Esophagus muscularis mucosa (tissue), 4 donors: ENCODE results near the gene B4GALNT1. TPM values are rescaled to one million over a fixed set of nuclear protein-coding genes. Genes with fewer than 3 reads are reported as not detected.

Source experiments
- DNase-seq: peaks from one replicate; pipeline ENCODE4 v3.0.0-alpha.2; 2017; ENCODE audit errors: extremely low spot score
- H3K27ac ChIP-seq, 4 donors: fragments of 200-600 bp; sonication (generic); replicated peaks in 1 of 4; 1 replicate in 3 of 4; 2 replicates in 1 of 4; pipeline ENCODE4 v1.5.1; 2016 to 2019; ENCODE audit warnings: mild to moderate bottlenecking in 1 of 4
- H3K27me3 ChIP-seq, 4 donors: fragments of 200-600 bp; sonication (generic); one replicate each; pipeline versions ENCODE4 v1.5.1 to v1.6.0; 2016 to 2019
- H3K36me3 ChIP-seq, 4 donors: fragments of 200-600 bp; sonication (generic); one replicate each; pipeline ENCODE4 v1.5.1; 2016 to 2019
- H3K4me1 ChIP-seq, 4 donors: fragments of 200-600 bp; sonication (generic); one replicate each; pipeline ENCODE4 v1.5.1; 2016 to 2019
- H3K4me3 ChIP-seq, 4 donors: fragments of 200-600 bp; sonication (generic); 1 replicate in 2 of 4; 2 replicates in 2 of 4; pipeline ENCODE4 v1.5.1; 2016 to 2019; ENCODE audit warnings: mild to moderate bottlenecking in 4 of 4, moderate library complexity in 1 of 4
- H3K9me3 ChIP-seq, 4 donors: fragments of 200-600 bp; sonication (generic); 1 replicate in 3 of 4; 2 replicates in 1 of 4; pipeline ENCODE4 v1.5.1; 2016 to 2019
- CTCF ChIP-seq, 3 experiments: fragments of 200-600 bp in 2 of 3; fragments of 450-650 bp in 1 of 3; sonication (generic) in 2 of 3; IDR thresholded peaks; one replicate each; pipeline ENCODE4 v1.5.1; 2017 to 2019; ENCODE audit warnings: antibody characterized with exemption in 3 of 3, mild to moderate bottlenecking in 2 of 3, moderate library complexity in 1 of 3
- EP300 ChIP-seq: sonication (generic); formaldehyde crosslinking; IDR thresholded peaks from one replicate; pipeline ENCODE4 v1.6.1; 2017; ENCODE audit warnings: antibody characterized with exemption
- POLR2A ChIP-seq: fragments of 450-650 bp; IDR thresholded peaks from one replicate; pipeline ENCODE4 v1.6.1; 2017; ENCODE audit warnings: antibody characterized with exemption, moderate library complexity, mild to moderate bottlenecking, low read depth
- POLR2AphosphoS5 ChIP-seq, 2 donors: sonication (generic); formaldehyde crosslinking; IDR thresholded peaks; one replicate each; pipeline ENCODE4 v1.6.1; 2017; ENCODE audit warnings: antibody characterized with exemption in 2 of 2
- WGBS: methylation state at CpG from one replicate; pipeline ENCODE4 v1.1.5; 2018; 5-methylcytosine and 5-hydroxymethylcytosine counted together
- intact Hi-C: fragments of 100-400 bp; cut with DNase I; formaldehyde crosslinking; loops from one replicate; pipeline ENCODE4 v1.15.1; 2023
- total RNA-seq, 4 donors: library from RNA; depleted of rRNA; stranded (reverse); fragments of >200 nt; gene quantifications; one replicate each; pipeline versions ENCODE4 v1.1.0 to v1.2.1, GENCODE V29; 2016

B4GALNT1 gene
- total RNA-seq, 4 donors from 2014 or later = 2.8 to 10.9 (median 7.3) TPM

GRCh38 chr12:57631566-57632072 is 1.4 kb downstream of the B4GALNT1 start:
- Histone ChIP-seq H3K27me3 (peaks cover 0 to 77% (median 10%) of the 10 kb centered on the region in 4 donors), H3K36me3 (peaks cover 0 to 14% (median 6%) of the 10 kb centered on the region in 4 donors), H3K4me3 (peak overlapping the region; percentile 61 to 68 (median 63)), H3K4me1 (peaks cover 16 to 42% (median 30%) of the 10 kb centered on the region in 4 donors), H3K9me3 (no peaks in the 10 kb centered on the region), H3K27ac (peak overlapping the region in 2 of 4 donors; percentile 54 to 65)
- WGBS = 26% methylated on average over 3 of the region's 26 CpGs
- intact Hi-C loops = no loop called here
- DNase-seq = peak; percentile 64
- TF ChIP-seq POLR2A = no peak
- no peak for TF ChIP-seq POLR2AphosphoS5 (IDR thresholded peaks at IDR 0.05)
- TF ChIP-seq CTCF (IDR thresholded peaks at IDR 0.05) = no peak
- no peak for TF ChIP-seq EP300

- TF ChIP-seq CTCF (IDR thresholded peaks at IDR 0.05) (no peak), POLR2A (no peak), POLR2AphosphoS5 (IDR thresholded peaks at IDR 0.05) (no peak), EP300 (no peak)
- intact Hi-C loops = no loop called here
- Histone ChIP-seq H3K36me3 (peaks cover 0 to 20% (median 9%) of the 10 kb centered on the region in 4 donors), H3K9me3 (no peaks in the 10 kb centered on the region), H3K27ac (peak overlapping the region in 1 of 4 donors; percentile 65), H3K4me1 (peaks cover 16 to 49% (median 36%) of the 10 kb centered on the region in 4 donors), H3K4me3 (no peak overlapping the region), H3K27me3 (peaks cover 0 to 82% (median 10%) of the 10 kb centered on the region in 4 donors)
- 79% methylated on average over 6 of the region's 6 CpGs for WGBS
- peak; percentile 79 for DNase-seq
Observed at GRCh38 chr12:57630891-57631433, 2.0 kb downstream of the B4GALNT1 start.

- H3K4me3 ChIP-seq = no peak overlapping the region
- no peak for TF ChIP-seq POLR2A
- TF ChIP-seq CTCF (IDR thresholded peaks at IDR 0.05) = no peak
- TF ChIP-seq POLR2AphosphoS5 (IDR thresholded peaks at IDR 0.05) = no peak
- TF ChIP-seq EP300 = no peak
- intact Hi-C loops = no loop called here
- peak; percentile 87 for DNase-seq
- H3K27me3 ChIP-seq = peaks cover 0 to 80% (median 10%) of the 10 kb centered on the region in 4 donors
- H3K36me3 ChIP-seq = peaks cover 0 to 30% (median 17%) of the 10 kb centered on the region in 4 donors
- no peaks in the 10 kb centered on the region for H3K9me3 ChIP-seq
- no peak overlapping the region for H3K27ac ChIP-seq
- 87% methylated on average over 5 of the region's 5 CpGs for WGBS
- H3K4me1 ChIP-seq = peaks cover 16 to 50% (median 37%) of the 10 kb centered on the region in 4 donors
Observed at GRCh38 chr12:57629897-57630471, 3.0 kb downstream of the B4GALNT1 start.

GRCh38 chr12:57628280-57629191 is 4.5 kb downstream of the B4GALNT1 start:
- no peak for DNase-seq
- no peak overlapping the region for H3K27ac ChIP-seq
- 78% methylated on average over 25 of the region's 29 CpGs for WGBS
- H3K4me3 ChIP-seq = no peak overlapping the region
- intact Hi-C loops = no loop called here
- peaks cover 16 to 49% (median 36%) of the 10 kb centered on the region in 4 donors for H3K4me1 ChIP-seq
- H3K36me3 ChIP-seq = peaks cover 0 to 37% (median 19%) of the 10 kb centered on the region in 4 donors
- TF ChIP-seq POLR2AphosphoS5 (IDR thresholded peaks at IDR 0.05) = no peak
- no peak for TF ChIP-seq CTCF (IDR thresholded peaks at IDR 0.05)
- TF ChIP-seq POLR2A = no peak
- no peak for TF ChIP-seq EP300
- H3K27me3 ChIP-seq = peaks cover 0 to 74% (median 10%) of the 10 kb centered on the region in 4 donors
- no peaks in the 10 kb centered on the region for H3K9me3 ChIP-seq
